IPS-15b (cell line): Measurements from ENCODE around the gene TMEM178A.

Experiments
- H3K27me3 ChIP-seq: one replicate; pipeline ENCODE4 v1.6.1; 2013; ENCODE audit warnings: low read length; ENCODE audit not compliant: control insufficient read depth, insufficient read depth
- H3K36me3 ChIP-seq: one replicate; pipeline ENCODE4 v1.6.1; 2013; ENCODE audit warnings: low read length; ENCODE audit not compliant: control insufficient read depth, insufficient read depth
- H3K4me1 ChIP-seq: one replicate; pipeline ENCODE4 v1.6.1; 2013; ENCODE audit warnings: mild to moderate bottlenecking, low read length; ENCODE audit not compliant: control insufficient read depth, insufficient read depth
- H3K4me3 ChIP-seq: one replicate; pipeline ENCODE4 v1.5.1; 2013; ENCODE audit warnings: low read depth, low read length
- H3K9ac ChIP-seq: one replicate; pipeline ENCODE4 v1.6.1; 2013; ENCODE audit warnings: low read depth, mild to moderate bottlenecking, low read length
- H3K9me3 ChIP-seq: one replicate; pipeline ENCODE4 v1.6.1; 2013; ENCODE audit warnings: mild to moderate bottlenecking, low read length; ENCODE audit not compliant: control insufficient read depth, insufficient read depth

Gene TMEM178A

GRCh38 chr2:39704540-39704939, 38.8 kb downstream of the TMEM178A start:
- Histone ChIP-seq H3K9ac (no peak overlapping the region), H3K9me3 (no peaks in the 10 kb centered on the region), H3K27me3 (no peaks in the 10 kb centered on the region), H3K4me1 (no peaks in the 10 kb centered on the region), H3K36me3 (no peaks in the 10 kb centered on the region), H3K4me3 (no peak overlapping the region)

DNA sequence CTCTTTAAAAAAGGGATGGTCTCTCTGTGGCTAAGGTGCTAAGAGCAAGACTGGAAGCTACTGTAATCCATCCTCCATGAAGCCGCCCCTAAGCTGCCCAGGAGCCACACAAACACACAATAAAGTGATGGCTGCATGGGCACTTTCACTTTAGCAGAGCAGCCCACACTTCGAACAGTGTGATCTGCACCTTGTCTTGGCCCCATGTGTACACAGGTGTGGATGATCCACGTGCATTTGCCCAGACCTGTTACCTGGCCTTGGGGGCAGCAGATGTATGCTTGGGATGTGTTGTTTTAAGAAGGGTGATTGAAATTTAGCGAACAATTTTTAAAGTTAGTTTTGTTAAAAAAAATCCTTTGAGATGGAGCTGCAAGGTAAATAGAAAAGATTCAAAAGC, 39.9 kb downstream of the TMEM178A start:
- H3K9ac ChIP-seq = no peak overlapping the region
- H3K4me1 ChIP-seq = no peaks in the 10 kb centered on the region
- no peak overlapping the region for H3K4me3 ChIP-seq
- no peaks in the 10 kb centered on the region for H3K9me3 ChIP-seq
- H3K36me3 ChIP-seq = no peaks in the 10 kb centered on the region
- no peaks in the 10 kb centered on the region for H3K27me3 ChIP-seq

DNA sequence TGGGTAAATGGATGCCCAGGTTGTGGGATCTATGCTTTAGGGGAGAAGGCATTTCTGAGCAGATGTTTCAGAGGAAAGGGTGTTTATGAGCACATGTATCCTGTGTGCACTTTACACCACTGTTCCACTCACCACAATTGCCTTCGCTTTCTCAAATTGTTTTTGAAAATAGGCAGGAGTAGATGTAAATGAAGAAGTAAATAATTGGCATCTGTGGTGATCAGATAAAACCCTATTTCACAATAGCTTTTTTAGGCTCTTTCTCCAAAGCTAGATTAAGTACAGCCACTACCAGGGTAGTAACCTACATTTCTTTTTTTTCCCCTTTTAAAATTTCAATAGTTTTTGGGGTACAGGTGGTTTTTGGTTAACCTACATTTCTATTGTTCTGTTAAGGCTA, 40.6 kb downstream of the TMEM178A start:
- H3K4me3 ChIP-seq = no peak overlapping the region

GRCh38 chr2:39706945-39707344, 41.2 kb downstream of the TMEM178A start:
- no peaks in the 10 kb centered on the region for H3K27me3 ChIP-seq
- H3K4me1 ChIP-seq = no peaks in the 10 kb centered on the region
- no peak overlapping the region for H3K4me3 ChIP-seq
- no peak overlapping the region for H3K9ac ChIP-seq
- H3K36me3 ChIP-seq = no peaks in the 10 kb centered on the region
- H3K9me3 ChIP-seq = no peaks in the 10 kb centered on the region

More for the DNA sequence above, 40.6 kb downstream of the TMEM178A start:
- Histone ChIP-seq H3K27me3 (no peaks in the 10 kb centered on the region), H3K9me3 (no peaks in the 10 kb centered on the region), H3K36me3 (no peaks in the 10 kb centered on the region), H3K9ac (no peak overlapping the region), H3K4me1 (no peaks in the 10 kb centered on the region)

GRCh38 chr2:39708003-39708402, 42.3 kb downstream of the TMEM178A start:
- no peaks in the 10 kb centered on the region for H3K36me3 ChIP-seq
- H3K4me3 ChIP-seq = no peak overlapping the region
- no peaks in the 10 kb centered on the region for H3K9me3 ChIP-seq
- H3K9ac ChIP-seq = no peak overlapping the region
- no peaks in the 10 kb centered on the region for H3K27me3 ChIP-seq
- no peaks in the 10 kb centered on the region for H3K4me1 ChIP-seq

- H3K9ac ChIP-seq = no peak overlapping the region
- H3K9me3 ChIP-seq = no peaks in the 10 kb centered on the region
- H3K27me3 ChIP-seq = no peaks in the 10 kb centered on the region
- no peak overlapping the region for H3K4me3 ChIP-seq
- no peaks in the 10 kb centered on the region for H3K4me1 ChIP-seq
- no peaks in the 10 kb centered on the region for H3K36me3 ChIP-seq
Observed at GRCh38 chr2:39710807-39711206, 45.1 kb downstream of the TMEM178A start.

- Histone ChIP-seq H3K9ac (no peak overlapping the region), H3K4me3 (no peak overlapping the region), H3K27me3 (no peaks in the 10 kb centered on the region), H3K4me1 (no peaks in the 10 kb centered on the region), H3K9me3 (no peaks in the 10 kb centered on the region), H3K36me3 (no peaks in the 10 kb centered on the region)
Observed at GRCh38 chr2:39712953-39713352, 47.2 kb downstream of the TMEM178A start.

DNA sequence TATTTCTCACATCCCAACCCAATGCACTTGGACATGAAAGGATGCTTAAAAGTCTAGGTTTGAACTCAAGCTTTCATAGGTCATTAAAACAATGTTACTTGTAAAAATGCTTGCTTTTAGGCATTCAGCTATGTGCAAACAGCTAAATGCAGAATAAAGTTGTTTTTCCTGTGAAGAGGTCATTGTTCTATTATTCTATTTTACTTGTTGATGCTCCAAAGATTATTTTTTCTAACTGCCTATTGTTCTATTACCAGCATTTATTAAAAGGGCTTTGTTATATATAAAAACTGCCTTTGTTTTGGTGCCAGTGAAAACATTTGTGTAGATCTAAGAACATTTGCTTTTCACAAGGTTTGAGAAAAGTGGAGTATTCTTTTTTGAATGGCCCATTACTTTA, 49.4 kb downstream of the TMEM178A start:
- no peak overlapping the region for H3K9ac ChIP-seq

GRCh38 chr2:39715822-39716221, 50.1 kb downstream of the TMEM178A start:
- Histone ChIP-seq H3K9me3 (no peaks in the 10 kb centered on the region), H3K36me3 (no peaks in the 10 kb centered on the region), H3K4me1 (no peaks in the 10 kb centered on the region), H3K27me3 (no peaks in the 10 kb centered on the region), H3K9ac (no peak overlapping the region), H3K4me3 (no peak overlapping the region)

More for the DNA sequence above, 49.4 kb downstream of the TMEM178A start:
- H3K4me3 ChIP-seq = no peak overlapping the region
- H3K36me3 ChIP-seq = no peaks in the 10 kb centered on the region
- no peaks in the 10 kb centered on the region for H3K4me1 ChIP-seq
- no peaks in the 10 kb centered on the region for H3K9me3 ChIP-seq
- no peaks in the 10 kb centered on the region for H3K27me3 ChIP-seq

GRCh38 chr2:39717067-39717466, 51.4 kb downstream of the TMEM178A start:
- Histone ChIP-seq H3K9me3 (no peaks in the 10 kb centered on the region), H3K36me3 (no peaks in the 10 kb centered on the region)

GRCh38 chr2:39718483-39718882, 52.8 kb downstream of the TMEM178A start:
- Histone ChIP-seq H3K36me3 (no peaks in the 10 kb centered on the region), H3K9me3 (no peaks in the 10 kb centered on the region), H3K4me3 (no peak overlapping the region), H3K9ac (no peak overlapping the region), H3K4me1 (no peaks in the 10 kb centered on the region), H3K27me3 (no peaks in the 10 kb centered on the region)

More at GRCh38 chr2:39717067-39717466, 51.4 kb downstream of the TMEM178A start:
- no peak overlapping the region for H3K4me3 ChIP-seq
- no peaks in the 10 kb centered on the region for H3K4me1 ChIP-seq
- H3K27me3 ChIP-seq = no peaks in the 10 kb centered on the region
- no peak overlapping the region for H3K9ac ChIP-seq

- no peaks in the 10 kb centered on the region for H3K36me3 ChIP-seq
- H3K9me3 ChIP-seq = no peaks in the 10 kb centered on the region
- no peaks in the 10 kb centered on the region for H3K27me3 ChIP-seq
- no peak overlapping the region for H3K4me3 ChIP-seq
- no peak overlapping the region for H3K9ac ChIP-seq
- no peaks in the 10 kb centered on the region for H3K4me1 ChIP-seq
Observed at GRCh38 chr2:39719317-39719716, 53.6 kb downstream of the TMEM178A start.

DNA sequence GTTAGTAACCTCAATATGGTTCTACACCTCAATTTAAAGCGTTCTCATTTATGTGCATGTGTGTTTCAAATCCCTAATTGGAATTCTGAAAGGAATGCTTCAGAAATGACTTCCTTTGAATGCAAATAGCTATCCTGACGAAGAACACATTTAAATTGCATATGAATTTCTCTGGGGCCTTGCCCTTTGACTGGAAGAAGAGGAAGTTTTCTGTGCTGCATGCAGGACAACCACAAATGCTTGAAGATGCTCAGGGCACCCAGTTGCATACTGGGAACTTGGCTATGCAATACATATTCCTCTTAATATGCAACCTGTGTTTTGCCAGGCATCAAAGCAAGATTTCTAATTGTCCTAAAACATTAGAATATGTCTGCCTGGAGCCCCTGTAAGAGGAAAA, 55.3 kb downstream of the TMEM178A start:
- H3K4me1 ChIP-seq = no peaks in the 10 kb centered on the region
- no peak overlapping the region for H3K4me3 ChIP-seq
- no peak overlapping the region for H3K9ac ChIP-seq
- H3K36me3 ChIP-seq = no peaks in the 10 kb centered on the region
- no peaks in the 10 kb centered on the region for H3K9me3 ChIP-seq
- no peaks in the 10 kb centered on the region for H3K27me3 ChIP-seq
